GM12878 (cell line): ENCODE results near the gene KIAA0319L. TPM values are rescaled to one million over a fixed set of nuclear protein-coding genes. Genes with fewer than 3 reads are reported as not detected.
A peak's percentile ranks its signal among the peaks of the same experiment; 100 is the strongest.

Source experiments
- BMI1 ChIP-seq: fragments of 450-650 bp; IDR thresholded peaks from 2 replicates; pipeline ENCODE4 v1.6.1; 2016; ENCODE audit warnings: mild to moderate bottlenecking, moderate library complexity, borderline replicate concordance
- CBX3 ChIP-seq: fragments of 200-600 bp; sonication (generic); IDR thresholded peaks from 2 replicates; pipeline ENCODE4 v1.6.1; 2016; ENCODE audit warnings: low read depth, borderline replicate concordance
- JUNB ChIP-seq: IDR thresholded peaks from 2 replicates; pipeline ENCODE4 v1.6.1; 2016; ENCODE audit warnings: antibody characterized with exemption, mild to moderate bottlenecking
- MYC ChIP-seq: IDR thresholded peaks from 2 replicates; pipeline ENCODE4 v1.6.1; 2011; ENCODE audit warnings: mild to moderate bottlenecking, low read length, moderate library complexity, inconsistent platforms; ENCODE audit not compliant: insufficient read depth, insufficient replicate concordance, insufficient read length, severe bottlenecking
- NR2F1 ChIP-seq: fragments of 450-650 bp; conservative IDR thresholded peaks from 2 replicates; pipeline ENCODE4 v1.6.1; 2017; ENCODE audit warnings: mild to moderate bottlenecking
- POLR2A ChIP-seq: IDR thresholded peaks from 2 replicates; pipeline ENCODE4 v1.6.1; 2011; ENCODE audit warnings: low read depth, mild to moderate bottlenecking, low read length
- POU2F2 ChIP-seq: IDR thresholded peaks from 3 replicates; pipeline ENCODE4 v1.6.1; 2011; ENCODE audit warnings: low read depth, mild to moderate bottlenecking, low read length, borderline replicate concordance
- SMC3 ChIP-seq: IDR thresholded peaks from 2 replicates; pipeline ENCODE4 v1.6.1; 2011; ENCODE audit warnings: low read length, improper control_type of control experiment, borderline replicate concordance
- SPI1 ChIP-seq: IDR thresholded peaks from 2 replicates; pipeline ENCODE4 v1.6.1; 2011; ENCODE audit warnings: low read depth, mild to moderate bottlenecking, low read length, moderate library complexity, borderline replicate concordance; ENCODE audit not compliant: insufficient read depth
- TBL1XR1 ChIP-seq: IDR thresholded peaks from 2 replicates; pipeline ENCODE4 v1.6.1; 2012; ENCODE audit warnings: low read depth, low read length, improper control_type of control experiment
- TCF12 ChIP-seq: IDR thresholded peaks from 2 replicates; pipeline ENCODE4 v1.6.1; 2011; ENCODE audit warnings: low read depth, mild to moderate bottlenecking, low read length
- polyA plus RNA-seq, 11 experiments: library from polyadenylated mRNA; depleted of rRNA in 4 of 11; unstranded in 6 of 11; stranded (reverse) in 5 of 11; fragments of >200 nt; fragmentation: Nextera tagmentation in 4 of 11; fragmentation: Illumina TruSeq in 1 of 11; extraction: Ambion mirVana in 4 of 11; extraction: Trizol in 1 of 11; gene quantifications; 1 replicate in 1 of 11; 2 replicates in 10 of 11; pipeline versions ENCODE4 v1.2.1 to v1.2.3, GENCODE V29; 2011 to 2016; ENCODE audit warnings: inconsistent platforms in 2 of 11, missing spikeins in 2 of 11, low read depth in 1 of 11
- total RNA-seq, 4 experiments: library from RNA; depleted of rRNA in 3 of 4; stranded (reverse); fragments of >200 nt in 3 of 4; fragmentation: Illumina TruSeq in 1 of 4; extraction: Trizol in 1 of 4; gene quantifications; 2 replicates each; pipeline versions ENCODE4 v1.2.1 to v1.2.3, GENCODE V29; 2013 to 2021
- TF ChIP-seq, protein P1 (sequence below): IDR thresholded peaks from 2 replicates; pipeline ENCODE4 v1.6.1; 2012; ENCODE audit warnings: low read length, inconsistent platforms
- TF ChIP-seq, protein P2 (sequence below): fragments of 450-650 bp; IDR thresholded peaks from 2 replicates; pipeline ENCODE4 v1.6.1; 2017; ENCODE audit warnings: low read depth, mild to moderate bottlenecking, moderate library complexity
- TF ChIP-seq, protein P3 (sequence below): fragments of 450-650 bp; IDR thresholded peaks from 2 replicates; pipeline ENCODE4 v1.6.1; 2017; ENCODE audit warnings: mild to moderate bottlenecking, moderate library complexity
- TF ChIP-seq, protein P4 (sequence below): fragments of 450-650 bp; IDR thresholded peaks from 2 replicates; pipeline ENCODE4 v1.6.1; 2017; ENCODE audit warnings: mild to moderate bottlenecking, moderate library complexity

KIAA0319L gene
- total and polyA plus RNA-seq, 10 of the 15 experiments (the other 5 are each of a cell fraction or from before 2014, with no cell fraction given): 2.6 to 57.8 (median 25.4) TPM

DNA sequence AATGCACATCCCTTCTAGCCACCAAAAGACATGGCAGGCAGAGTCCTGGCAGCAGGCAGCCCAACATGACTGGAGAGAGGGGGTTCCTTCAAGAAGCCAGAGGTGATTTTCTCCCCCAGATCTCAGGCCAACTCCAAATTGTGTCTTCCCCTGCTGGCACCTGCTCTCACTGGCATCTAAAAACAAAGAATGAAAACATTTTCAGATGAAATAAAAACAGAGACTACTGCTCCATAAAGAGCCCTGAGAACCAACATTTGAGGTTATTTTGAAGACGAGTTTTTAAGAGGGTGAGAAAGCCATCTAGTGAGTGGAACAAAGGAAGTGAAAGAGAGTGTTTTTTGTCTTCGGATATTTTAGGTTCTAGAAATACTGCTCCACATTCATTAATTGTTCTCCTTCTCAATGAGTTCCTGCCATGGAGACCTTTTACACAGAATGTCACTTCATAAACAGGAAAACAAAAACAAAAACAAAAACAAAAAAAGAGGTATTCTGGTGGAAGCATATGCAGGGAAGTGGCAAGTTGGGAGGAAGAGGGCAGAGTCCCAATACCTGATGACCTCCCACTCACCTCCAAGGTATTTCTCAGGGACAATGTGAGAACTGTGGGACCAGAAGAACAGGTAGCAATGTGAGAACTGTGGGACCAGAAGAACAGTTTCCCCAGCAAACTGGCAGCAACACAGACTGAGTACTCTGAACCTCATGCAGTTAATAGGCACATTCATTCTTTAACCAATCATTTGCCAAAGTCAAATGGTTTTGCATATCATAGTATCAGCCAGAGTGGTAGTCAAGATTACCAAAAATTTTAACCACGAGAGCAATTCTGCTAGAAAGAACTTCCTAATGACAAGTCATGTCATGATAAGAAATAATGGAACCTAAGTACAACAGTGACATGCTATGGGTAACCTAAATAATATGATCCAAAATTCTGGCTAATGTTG lies 50.0 kb downstream of the KIAA0319L start (continued):
- TF ChIP-seq, protein P1, sequence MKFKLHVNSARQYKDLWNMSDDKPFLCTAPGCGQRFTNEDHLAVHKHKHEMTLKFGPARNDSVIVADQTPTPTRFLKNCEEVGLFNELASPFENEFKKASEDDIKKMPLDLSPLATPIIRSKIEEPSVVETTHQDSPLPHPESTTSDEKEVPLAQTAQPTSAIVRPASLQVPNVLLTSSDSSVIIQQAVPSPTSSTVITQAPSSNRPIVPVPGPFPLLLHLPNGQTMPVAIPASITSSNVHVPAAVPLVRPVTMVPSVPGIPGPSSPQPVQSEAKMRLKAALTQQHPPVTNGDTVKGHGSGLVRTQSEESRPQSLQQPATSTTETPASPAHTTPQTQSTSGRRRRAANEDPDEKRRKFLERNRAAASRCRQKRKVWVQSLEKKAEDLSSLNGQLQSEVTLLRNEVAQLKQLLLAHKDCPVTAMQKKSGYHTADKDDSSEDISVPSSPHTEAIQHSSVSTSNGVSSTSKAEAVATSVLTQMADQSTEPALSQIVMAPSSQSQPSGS: peak; percentile 43; the same call in 1 of the 2 replicates
- TF ChIP-seq TCF12 (0 out of 2 replicates have a peak, but pooled peaks have one; percentile 13), MYC (no peak), SPI1 (peak; percentile 66; the same call in 1 of the 2 replicates), BMI1 (no peak), SMC3 (0 out of 2 replicates have a peak, but pooled peaks have one; percentile 16), POU2F2 (peak; percentile 60; the same call in 1 of the 3 replicates), CBX3 (no peak), POLR2A (no peak), TBL1XR1 (no peak), NR2F1 (peak; percentile 51; the same call in 1 of the 2 replicates), JUNB (no peak)
- TF ChIP-seq, protein P2, sequence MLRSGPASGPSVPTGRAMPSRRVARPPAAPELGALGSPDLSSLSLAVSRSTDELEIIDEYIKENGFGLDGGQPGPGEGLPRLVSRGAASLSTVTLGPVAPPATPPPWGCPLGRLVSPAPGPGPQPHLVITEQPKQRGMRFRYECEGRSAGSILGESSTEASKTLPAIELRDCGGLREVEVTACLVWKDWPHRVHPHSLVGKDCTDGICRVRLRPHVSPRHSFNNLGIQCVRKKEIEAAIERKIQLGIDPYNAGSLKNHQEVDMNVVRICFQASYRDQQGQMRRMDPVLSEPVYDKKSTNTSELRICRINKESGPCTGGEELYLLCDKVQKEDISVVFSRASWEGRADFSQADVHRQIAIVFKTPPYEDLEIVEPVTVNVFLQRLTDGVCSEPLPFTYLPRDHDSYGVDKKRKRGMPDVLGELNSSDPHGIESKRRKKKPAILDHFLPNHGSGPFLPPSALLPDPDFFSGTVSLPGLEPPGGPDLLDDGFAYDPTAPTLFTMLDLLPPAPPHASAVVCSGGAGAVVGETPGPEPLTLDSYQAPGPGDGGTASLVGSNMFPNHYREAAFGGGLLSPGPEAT: peak; percentile 34
- TF ChIP-seq, protein P3, sequence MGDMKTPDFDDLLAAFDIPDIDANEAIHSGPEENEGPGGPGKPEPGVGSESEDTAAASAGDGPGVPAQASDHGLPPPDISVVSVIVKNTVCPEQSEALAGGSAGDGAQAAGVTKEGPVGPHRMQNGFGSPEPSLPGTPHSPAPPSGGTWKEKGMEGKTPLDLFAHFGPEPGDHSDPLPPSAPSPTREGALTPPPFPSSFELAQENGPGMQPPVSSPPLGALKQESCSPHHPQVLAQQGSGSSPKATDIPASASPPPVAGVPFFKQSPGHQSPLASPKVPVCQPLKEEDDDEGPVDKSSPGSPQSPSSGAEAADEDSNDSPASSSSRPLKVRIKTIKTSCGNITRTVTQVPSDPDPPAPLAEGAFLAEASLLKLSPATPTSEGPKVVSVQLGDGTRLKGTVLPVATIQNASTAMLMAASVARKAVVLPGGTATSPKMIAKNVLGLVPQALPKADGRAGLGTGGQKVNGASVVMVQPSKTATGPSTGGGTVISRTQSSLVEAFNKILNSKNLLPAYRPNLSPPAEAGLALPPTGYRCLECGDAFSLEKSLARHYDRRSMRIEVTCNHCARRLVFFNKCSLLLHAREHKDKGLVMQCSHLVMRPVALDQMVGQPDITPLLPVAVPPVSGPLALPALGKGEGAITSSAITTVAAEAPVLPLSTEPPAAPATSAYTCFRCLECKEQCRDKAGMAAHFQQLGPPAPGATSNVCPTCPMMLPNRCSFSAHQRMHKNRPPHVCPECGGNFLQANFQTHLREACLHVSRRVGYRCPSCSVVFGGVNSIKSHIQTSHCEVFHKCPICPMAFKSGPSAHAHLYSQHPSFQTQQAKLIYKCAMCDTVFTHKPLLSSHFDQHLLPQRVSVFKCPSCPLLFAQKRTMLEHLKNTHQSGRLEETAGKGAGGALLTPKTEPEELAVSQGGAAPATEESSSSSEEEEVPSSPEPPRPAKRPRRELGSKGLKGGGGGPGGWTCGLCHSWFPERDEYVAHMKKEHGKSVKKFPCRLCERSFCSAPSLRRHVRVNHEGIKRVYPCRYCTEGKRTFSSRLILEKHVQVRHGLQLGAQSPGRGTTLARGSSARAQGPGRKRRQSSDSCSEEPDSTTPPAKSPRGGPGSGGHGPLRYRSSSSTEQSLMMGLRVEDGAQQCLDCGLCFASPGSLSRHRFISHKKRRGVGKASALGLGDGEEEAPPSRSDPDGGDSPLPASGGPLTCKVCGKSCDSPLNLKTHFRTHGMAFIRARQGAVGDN: peak; percentile 76; the same call in 1 of the 2 replicates
- TF ChIP-seq, protein P4, sequence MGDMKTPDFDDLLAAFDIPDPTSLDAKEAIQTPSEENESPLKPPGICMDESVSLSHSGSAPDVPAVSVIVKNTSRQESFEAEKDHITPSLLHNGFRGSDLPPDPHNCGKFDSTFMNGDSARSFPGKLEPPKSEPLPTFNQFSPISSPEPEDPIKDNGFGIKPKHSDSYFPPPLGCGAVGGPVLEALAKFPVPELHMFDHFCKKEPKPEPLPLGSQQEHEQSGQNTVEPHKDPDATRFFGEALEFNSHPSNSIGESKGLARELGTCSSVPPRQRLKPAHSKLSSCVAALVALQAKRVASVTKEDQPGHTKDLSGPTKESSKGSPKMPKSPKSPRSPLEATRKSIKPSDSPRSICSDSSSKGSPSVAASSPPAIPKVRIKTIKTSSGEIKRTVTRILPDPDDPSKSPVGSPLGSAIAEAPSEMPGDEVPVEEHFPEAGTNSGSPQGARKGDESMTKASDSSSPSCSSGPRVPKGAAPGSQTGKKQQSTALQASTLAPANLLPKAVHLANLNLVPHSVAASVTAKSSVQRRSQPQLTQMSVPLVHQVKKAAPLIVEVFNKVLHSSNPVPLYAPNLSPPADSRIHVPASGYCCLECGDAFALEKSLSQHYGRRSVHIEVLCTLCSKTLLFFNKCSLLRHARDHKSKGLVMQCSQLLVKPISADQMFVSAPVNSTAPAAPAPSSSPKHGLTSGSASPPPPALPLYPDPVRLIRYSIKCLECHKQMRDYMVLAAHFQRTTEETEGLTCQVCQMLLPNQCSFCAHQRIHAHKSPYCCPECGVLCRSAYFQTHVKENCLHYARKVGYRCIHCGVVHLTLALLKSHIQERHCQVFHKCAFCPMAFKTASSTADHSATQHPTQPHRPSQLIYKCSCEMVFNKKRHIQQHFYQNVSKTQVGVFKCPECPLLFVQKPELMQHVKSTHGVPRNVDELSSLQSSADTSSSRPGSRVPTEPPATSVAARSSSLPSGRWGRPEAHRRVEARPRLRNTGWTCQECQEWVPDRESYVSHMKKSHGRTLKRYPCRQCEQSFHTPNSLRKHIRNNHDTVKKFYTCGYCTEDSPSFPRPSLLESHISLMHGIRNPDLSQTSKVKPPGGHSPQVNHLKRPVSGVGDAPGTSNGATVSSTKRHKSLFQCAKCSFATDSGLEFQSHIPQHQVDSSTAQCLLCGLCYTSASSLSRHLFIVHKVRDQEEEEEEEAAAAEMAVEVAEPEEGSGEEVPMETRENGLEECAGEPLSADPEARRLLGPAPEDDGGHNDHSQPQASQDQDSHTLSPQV: 0 out of 2 replicates have a peak, but pooled peaks have one; percentile 34
